Neural cell (in vitro differentiated cells): Measurements from ENCODE around the gene ROBO3. TPM values are rescaled to one million over a fixed set of nuclear protein-coding genes. Genes with fewer than 3 reads are reported as not detected.
A peak's percentile ranks its signal among the peaks of the same experiment; 100 is the strongest.

ENCODE experiments used
- H2AFZ ChIP-seq: fragments of 200-600, 300-800 bp; sonication (generic), shearing (Covaris generic); 2 replicates; pipeline ENCODE4 v1.6.0; 2014; ENCODE audit warnings: low read depth, mild to moderate bottlenecking, antibody characterized with exemption, low read length, moderate library complexity
- H3F3A ChIP-seq: fragments of 200-600 bp; shearing (Covaris generic); 2 replicates; pipeline ENCODE4 v1.6.1; 2016; ENCODE audit warnings: mild to moderate bottlenecking, moderate library complexity, mixed read lengths, antibody characterized with exemption, low read length; ENCODE audit not compliant: insufficient read depth, poor library complexity, severe bottlenecking
- H3K27ac ChIP-seq: fragments of 200-600, 300-800 bp; sonication (generic), shearing (Covaris generic); 2 replicates; pipeline ENCODE4 v1.5.1; 2014; ENCODE audit warnings: mild to moderate bottlenecking, low read length, moderate library complexity
- H3K27me3 ChIP-seq: fragments of 300-800, 200-600 bp; sonication (generic), shearing (Covaris generic); 2 replicates; pipeline ENCODE4 v1.6.0; 2014; ENCODE audit warnings: mild to moderate bottlenecking, low read depth, low read length, moderate library complexity; ENCODE audit not compliant: insufficient read depth
- H3K36me3 ChIP-seq: fragments of 300-800, 200-600 bp; sonication (generic), shearing (Covaris generic); 2 replicates; pipeline ENCODE4 v1.5.1; 2014; ENCODE audit warnings: mild to moderate bottlenecking, antibody characterized with exemption, low read length, moderate library complexity; ENCODE audit not compliant: insufficient read depth
- H3K4me2 ChIP-seq: fragments of 300-800, 200-600 bp; sonication (generic), shearing (Covaris generic); 2 replicates; pipeline ENCODE4 v1.6.0; 2014; ENCODE audit warnings: mild to moderate bottlenecking, low read length
- H3K4me3 ChIP-seq: fragments of 300-800, 200-600 bp; sonication (generic), shearing (Covaris generic); 2 replicates; pipeline ENCODE4 v1.5.1; 2014; ENCODE audit warnings: mild to moderate bottlenecking, low read length, moderate library complexity
- H3K79me2 ChIP-seq: fragments of 200-600 bp; shearing (Covaris generic); replicated peaks from 2 replicates; pipeline ENCODE4 v1.6.0; 2014; ENCODE audit warnings: mild to moderate bottlenecking, low read length, moderate library complexity; ENCODE audit not compliant: insufficient read depth
- H3K9ac ChIP-seq: fragments of 300-800, 200-600 bp; sonication (generic), shearing (Covaris generic); 2 replicates; pipeline ENCODE4 v1.6.1; 2016; ENCODE audit warnings: mild to moderate bottlenecking, low read length, mixed read lengths
- H3K9me2 ChIP-seq: fragments of 200-600 bp; shearing (Covaris generic); 2 replicates; pipeline ENCODE4 v1.6.1; 2016; ENCODE audit warnings: mild to moderate bottlenecking, low read length, mixed read lengths; ENCODE audit not compliant: insufficient read depth
- H3K9me3 ChIP-seq: fragments of 200-600, 300-800 bp; sonication (generic), shearing (Covaris generic); 2 replicates; pipeline ENCODE4 v1.6.1; 2016; ENCODE audit warnings: mild to moderate bottlenecking, mixed run types, low read length, moderate library complexity, mixed read lengths
- H4K20me1 ChIP-seq: fragments of 200-600 bp; shearing (Covaris generic); 2 replicates; pipeline ENCODE4 v1.6.1; 2016; ENCODE audit warnings: mild to moderate bottlenecking, mixed run types; ENCODE audit not compliant: insufficient read depth
- EP300 ChIP-seq: fragments of 450-650 bp; conservative IDR thresholded peaks from 2 replicates; pipeline ENCODE4 v1.6.1; 2014; ENCODE audit warnings: antibody characterized with exemption, mild to moderate bottlenecking, moderate library complexity; ENCODE audit not compliant: poor library complexity, severe bottlenecking
- EZH2 ChIP-seq: fragments of 200-600, 300-800 bp; shearing (Covaris generic), sonication (generic); IDR thresholded peaks from 2 replicates; pipeline ENCODE4 v1.6.1; 2014; ENCODE audit warnings: antibody characterized with exemption, low read length, borderline replicate concordance, mild to moderate bottlenecking; ENCODE audit not compliant: insufficient read depth, poor library complexity, severe bottlenecking
- MXI1 ChIP-seq: fragments of 450-650 bp; conservative IDR thresholded peaks from 2 replicates; pipeline ENCODE4 v1.6.1; 2014; ENCODE audit warnings: antibody characterized with exemption, mild to moderate bottlenecking; ENCODE audit not compliant: poor library complexity, severe bottlenecking
- POLR2AphosphoS5 ChIP-seq: IDR thresholded peaks from 2 replicates; pipeline ENCODE4 v1.6.1; 2012
- RAD21 ChIP-seq: fragments of 450-650 bp; conservative IDR thresholded peaks from 2 replicates; pipeline ENCODE4 v1.6.1; 2014; ENCODE audit warnings: antibody characterized with exemption, mild to moderate bottlenecking, moderate library complexity
- SMC3 ChIP-seq: fragments of 450-650 bp; conservative IDR thresholded peaks from 2 replicates; pipeline ENCODE4 v1.6.1; 2014; ENCODE audit warnings: antibody characterized with exemption, mild to moderate bottlenecking, moderate library complexity; ENCODE audit not compliant: poor library complexity
- TAF1 ChIP-seq: IDR thresholded peaks from 2 replicates; pipeline ENCODE4 v1.6.1; 2012; ENCODE audit warnings: low read depth
- polyA plus RNA-seq: library from polyadenylated mRNA; depleted of rRNA; stranded (reverse); fragments of >200 nt; gene quantifications from 2 replicates; pipeline ENCODE4 v1.2.3, GENCODE V29; 2014
- TF ChIP-seq, protein P1 (sequence below): IDR thresholded peaks from 2 replicates; pipeline ENCODE4 v1.6.1; 2012; ENCODE audit warnings: borderline replicate concordance
- TF ChIP-seq, protein P2 (sequence below): fragments of 450-650 bp; IDR thresholded peaks from 2 replicates; pipeline ENCODE4 v1.5.1; 2014; ENCODE audit warnings: antibody characterized with exemption, mild to moderate bottlenecking, moderate library complexity; ENCODE audit not compliant: poor library complexity, severe bottlenecking

ROBO3 gene
- polyA plus RNA-seq, 1 donor from 2014 or later, result 12.8 TPM

DNA sequence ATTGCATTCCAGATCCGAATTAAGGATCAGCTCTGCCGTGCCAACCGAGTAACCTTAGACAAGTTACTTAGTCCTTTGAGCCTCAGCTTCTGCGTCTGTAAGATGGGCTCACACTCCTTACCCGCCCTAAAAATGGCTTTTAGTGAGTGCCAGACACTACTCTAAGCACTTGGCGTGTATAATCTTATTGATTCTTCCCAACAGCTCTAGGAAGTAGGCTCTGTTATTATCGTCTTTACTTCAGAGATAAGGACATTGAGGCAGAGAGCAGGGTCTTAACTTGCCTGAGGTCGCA is 21.7 kb upstream of the ROBO3 start:
- Histone ChIP-seq H2AFZ (no peak overlapping the region), H3K4me2 (no peak overlapping the region), H3F3A (no peaks in the 10 kb centered on the region), H3K9ac (no peak overlapping the region), H3K4me3 (peak overlapping the region; percentile 62), H3K9me2 (no peaks in the 10 kb centered on the region), H3K27me3 (peaks cover 65% of the 10 kb centered on the region), H3K36me3 (no peaks in the 10 kb centered on the region), H3K27ac (no peak overlapping the region), H3K9me3 (no peaks in the 10 kb centered on the region), H4K20me1 (no peaks in the 10 kb centered on the region), H3K79me2 (no peaks in the 10 kb centered on the region)
- TF ChIP-seq RAD21, result no peak
- no peak for TF ChIP-seq EP300
- TF ChIP-seq, protein P1, sequence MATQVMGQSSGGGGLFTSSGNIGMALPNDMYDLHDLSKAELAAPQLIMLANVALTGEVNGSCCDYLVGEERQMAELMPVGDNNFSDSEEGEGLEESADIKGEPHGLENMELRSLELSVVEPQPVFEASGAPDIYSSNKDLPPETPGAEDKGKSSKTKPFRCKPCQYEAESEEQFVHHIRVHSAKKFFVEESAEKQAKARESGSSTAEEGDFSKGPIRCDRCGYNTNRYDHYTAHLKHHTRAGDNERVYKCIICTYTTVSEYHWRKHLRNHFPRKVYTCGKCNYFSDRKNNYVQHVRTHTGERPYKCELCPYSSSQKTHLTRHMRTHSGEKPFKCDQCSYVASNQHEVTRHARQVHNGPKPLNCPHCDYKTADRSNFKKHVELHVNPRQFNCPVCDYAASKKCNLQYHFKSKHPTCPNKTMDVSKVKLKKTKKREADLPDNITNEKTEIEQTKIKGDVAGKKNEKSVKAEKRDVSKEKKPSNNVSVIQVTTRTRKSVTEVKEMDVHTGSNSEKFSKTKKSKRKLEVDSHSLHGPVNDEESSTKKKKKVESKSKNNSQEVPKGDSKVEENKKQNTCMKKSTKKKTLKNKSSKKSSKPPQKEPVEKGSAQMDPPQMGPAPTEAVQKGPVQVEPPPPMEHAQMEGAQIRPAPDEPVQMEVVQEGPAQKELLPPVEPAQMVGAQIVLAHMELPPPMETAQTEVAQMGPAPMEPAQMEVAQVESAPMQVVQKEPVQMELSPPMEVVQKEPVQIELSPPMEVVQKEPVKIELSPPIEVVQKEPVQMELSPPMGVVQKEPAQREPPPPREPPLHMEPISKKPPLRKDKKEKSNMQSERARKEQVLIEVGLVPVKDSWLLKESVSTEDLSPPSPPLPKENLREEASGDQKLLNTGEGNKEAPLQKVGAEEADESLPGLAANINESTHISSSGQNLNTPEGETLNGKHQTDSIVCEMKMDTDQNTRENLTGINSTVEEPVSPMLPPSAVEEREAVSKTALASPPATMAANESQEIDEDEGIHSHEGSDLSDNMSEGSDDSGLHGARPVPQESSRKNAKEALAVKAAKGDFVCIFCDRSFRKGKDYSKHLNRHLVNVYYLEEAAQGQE, result no peak
- no peak for TF ChIP-seq SMC3
- no peak for TF ChIP-seq MXI1
- TF ChIP-seq TAF1, result no peak
- no peak for TF ChIP-seq POLR2AphosphoS5
- no peak for TF ChIP-seq EZH2
- TF ChIP-seq, protein P2, sequence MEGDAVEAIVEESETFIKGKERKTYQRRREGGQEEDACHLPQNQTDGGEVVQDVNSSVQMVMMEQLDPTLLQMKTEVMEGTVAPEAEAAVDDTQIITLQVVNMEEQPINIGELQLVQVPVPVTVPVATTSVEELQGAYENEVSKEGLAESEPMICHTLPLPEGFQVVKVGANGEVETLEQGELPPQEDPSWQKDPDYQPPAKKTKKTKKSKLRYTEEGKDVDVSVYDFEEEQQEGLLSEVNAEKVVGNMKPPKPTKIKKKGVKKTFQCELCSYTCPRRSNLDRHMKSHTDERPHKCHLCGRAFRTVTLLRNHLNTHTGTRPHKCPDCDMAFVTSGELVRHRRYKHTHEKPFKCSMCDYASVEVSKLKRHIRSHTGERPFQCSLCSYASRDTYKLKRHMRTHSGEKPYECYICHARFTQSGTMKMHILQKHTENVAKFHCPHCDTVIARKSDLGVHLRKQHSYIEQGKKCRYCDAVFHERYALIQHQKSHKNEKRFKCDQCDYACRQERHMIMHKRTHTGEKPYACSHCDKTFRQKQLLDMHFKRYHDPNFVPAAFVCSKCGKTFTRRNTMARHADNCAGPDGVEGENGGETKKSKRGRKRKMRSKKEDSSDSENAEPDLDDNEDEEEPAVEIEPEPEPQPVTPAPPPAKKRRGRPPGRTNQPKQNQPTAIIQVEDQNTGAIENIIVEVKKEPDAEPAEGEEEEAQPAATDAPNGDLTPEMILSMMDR, result no peak

DNA sequence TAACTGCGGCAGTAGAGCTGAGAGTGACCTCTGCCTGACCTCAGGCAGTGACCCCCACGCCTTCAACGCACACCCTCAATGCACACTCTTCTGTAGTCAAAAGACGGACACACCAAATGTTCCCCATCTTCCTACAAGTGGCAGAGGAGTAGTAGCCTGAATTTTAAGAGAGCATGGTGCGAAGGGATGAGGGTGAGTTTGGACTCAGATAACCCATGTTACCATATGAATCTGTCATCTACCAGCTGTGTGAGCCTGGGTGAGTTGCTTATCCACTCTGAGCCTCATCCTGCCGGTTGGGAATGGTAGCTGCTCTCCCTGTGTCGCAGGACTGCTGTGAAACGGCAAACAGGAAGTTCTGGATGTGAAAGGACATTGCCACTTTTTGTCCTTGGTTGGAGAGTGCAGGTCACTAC is 20.6 kb upstream of the ROBO3 start:
- Histone ChIP-seq H3K36me3 (no peaks in the 10 kb centered on the region), H3K79me2 (no peaks in the 10 kb centered on the region), H3K9ac (no peak overlapping the region), H3K27me3 (peaks cover 54% of the 10 kb centered on the region), H3K4me2 (no peak overlapping the region), H4K20me1 (no peaks in the 10 kb centered on the region), H3K9me3 (no peaks in the 10 kb centered on the region), H3F3A (no peaks in the 10 kb centered on the region), H3K9me2 (no peaks in the 10 kb centered on the region), H3K4me3 (no peak overlapping the region), H3K27ac (no peak overlapping the region), H2AFZ (no peak overlapping the region)
- no peak for TF ChIP-seq MXI1
- no peak for TF ChIP-seq EP300
- no peak for TF ChIP-seq TAF1
- TF ChIP-seq, protein P2, result no peak
- TF ChIP-seq, protein P1, result no peak
- no peak for TF ChIP-seq POLR2AphosphoS5
- no peak for TF ChIP-seq SMC3
- TF ChIP-seq EZH2, result no peak
- no peak for TF ChIP-seq RAD21
